ENCODE results near the gene TMSB10.

Gene TMSB10

DNA sequence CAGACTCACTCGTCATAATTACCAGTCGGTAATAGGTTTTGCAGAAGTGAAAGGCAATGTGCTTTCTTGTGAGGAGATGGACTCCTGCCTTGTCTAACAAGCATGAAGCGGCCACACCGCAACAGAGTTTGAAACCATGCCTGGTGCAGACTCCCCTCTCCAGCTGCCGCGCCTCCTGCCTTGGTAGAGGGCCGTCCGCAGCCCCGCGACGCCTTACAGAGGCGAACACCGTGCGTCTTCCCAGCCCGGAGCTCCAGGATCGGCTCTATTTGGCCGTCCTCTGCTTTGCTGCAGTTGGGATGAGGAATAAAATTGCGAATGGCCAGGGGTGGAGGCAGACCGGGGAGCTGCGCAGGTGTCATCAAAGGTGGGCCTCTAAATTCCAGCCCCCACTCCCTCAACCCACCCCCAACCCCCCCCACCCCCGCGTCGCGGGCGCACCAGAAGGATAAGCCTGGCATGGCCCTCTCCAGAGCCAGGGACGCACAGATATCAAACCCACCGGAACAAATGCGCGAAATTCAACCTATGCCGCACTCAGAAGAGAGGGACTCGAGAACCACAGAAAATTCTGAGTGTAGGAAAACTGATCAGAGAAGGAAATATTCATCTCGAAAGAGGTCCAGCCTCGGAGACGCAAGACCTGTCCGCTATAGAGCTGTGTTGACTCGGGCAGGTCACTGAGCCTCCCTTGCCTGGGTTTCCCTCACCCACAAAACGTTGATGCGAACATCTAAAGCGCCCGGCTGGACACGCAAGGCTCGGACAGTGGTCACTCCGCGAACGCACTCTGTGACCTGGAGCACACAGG, 25.7 kb upstream of the TMSB10 start:
- DNase-seq (ENCODE audit: low read depth in 3 of 3, low spot score in 1 of 3), result no peak

GRCh38 chr2:84880395-84880644, 25.1 kb upstream of the TMSB10 start:
- DNase-seq (ENCODE audit: low read depth in 3 of 3, low spot score in 1 of 3), result no peak

DNA sequence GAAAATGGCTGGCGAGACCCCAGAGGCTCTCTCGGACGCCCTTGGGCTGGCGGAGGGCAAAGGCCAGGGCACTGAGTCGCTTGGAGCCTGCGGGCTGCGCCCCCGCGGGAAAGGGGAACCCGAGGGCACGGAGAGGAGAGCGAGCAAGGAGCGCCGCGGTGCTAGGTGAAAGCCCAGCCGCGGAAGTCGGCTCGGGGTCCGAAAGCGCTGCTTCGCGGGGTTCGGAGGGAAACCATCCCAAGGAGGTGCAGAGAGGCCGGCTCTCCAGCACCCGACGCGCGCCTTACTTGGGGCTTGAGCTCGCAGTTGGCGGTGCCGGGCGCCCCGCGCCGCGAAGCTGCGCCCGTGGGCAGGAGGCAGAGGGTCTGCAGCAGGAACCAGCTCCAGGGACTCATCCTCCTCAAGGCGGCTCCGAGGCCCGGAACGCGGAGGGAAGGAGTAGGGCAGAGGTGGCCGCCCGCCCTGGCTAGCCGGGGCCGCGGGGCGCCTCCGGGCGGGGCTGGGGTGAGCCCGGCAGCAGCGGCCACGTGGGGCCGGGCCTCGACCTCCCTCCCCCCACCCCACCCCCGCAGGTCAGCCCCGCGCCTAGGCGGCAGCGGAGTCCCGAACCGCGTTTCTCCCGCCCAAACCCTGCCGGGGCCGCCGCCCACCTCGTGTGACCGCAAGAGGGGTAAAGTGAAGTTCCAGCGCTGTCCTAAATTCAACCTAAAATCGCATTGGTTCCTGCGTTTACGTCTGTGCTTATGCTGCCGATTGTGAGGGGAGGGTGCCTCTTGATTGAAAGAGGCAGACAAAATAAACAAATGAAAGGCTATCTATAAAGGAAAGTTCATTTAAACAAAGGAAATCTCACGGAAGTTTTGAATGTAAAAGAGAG, 24.6 kb upstream of the TMSB10 start, which contains the start of gene TRABD2A:
Gene TRABD2A (minus strand): TSS at position 440 of the 877 bp plus-strand sequence. CDS start 45 bp downstream, at position 395.
- DNase-seq (ENCODE audit: low read depth in 3 of 3, low spot score in 1 of 3), result no peak

DNA sequence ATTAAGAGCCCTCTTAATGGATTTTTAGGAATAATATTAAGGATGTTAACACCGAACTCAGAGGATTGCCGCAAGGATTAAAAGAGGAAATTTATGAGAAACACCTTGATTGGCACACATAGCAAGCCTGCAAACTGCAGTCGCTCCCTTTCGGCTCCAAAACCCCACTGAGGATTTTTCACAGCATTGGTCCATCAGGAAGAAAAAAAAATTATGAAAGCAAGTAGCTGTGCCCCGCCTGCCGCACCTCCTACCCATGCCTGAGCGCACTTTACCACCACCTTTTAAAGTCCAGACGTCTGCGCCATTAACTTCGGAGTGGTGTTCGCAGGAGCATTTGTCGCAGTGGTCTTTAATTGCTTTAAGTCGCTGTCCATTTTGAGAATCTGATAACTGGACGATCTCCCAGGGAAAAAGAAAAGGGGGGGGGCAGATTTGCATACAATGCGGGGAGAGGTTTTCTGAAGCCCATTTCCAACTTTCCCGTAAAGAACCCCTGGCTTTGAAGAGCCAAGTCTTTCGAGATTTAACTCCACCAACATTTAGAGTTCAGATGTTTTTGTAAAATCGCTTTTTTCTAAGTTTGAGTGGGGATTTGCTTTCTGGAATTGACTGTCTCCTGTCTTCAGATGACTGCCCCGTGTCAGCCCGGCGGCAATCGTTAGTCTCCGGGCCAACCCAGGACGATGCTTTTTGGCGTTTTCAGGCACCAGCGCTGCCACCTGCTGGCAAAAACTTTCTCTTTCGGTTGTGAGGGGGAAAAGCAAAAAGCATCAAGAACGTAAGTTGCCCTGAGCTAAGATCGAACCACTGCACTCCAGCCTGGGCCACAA, 23.7 kb upstream of the TMSB10 start:
- peak; percentile 71 to 73 (median 73) for DNase-seq (ENCODE audit: low read depth in 3 of 3, low spot score in 1 of 3)

- no peak for DNase-seq (ENCODE audit: low read depth in 3 of 3, low spot score in 1 of 3)
Measured at GRCh38 chr2:84882414-84882738, 23.1 kb upstream of the TMSB10 start.

DNA sequence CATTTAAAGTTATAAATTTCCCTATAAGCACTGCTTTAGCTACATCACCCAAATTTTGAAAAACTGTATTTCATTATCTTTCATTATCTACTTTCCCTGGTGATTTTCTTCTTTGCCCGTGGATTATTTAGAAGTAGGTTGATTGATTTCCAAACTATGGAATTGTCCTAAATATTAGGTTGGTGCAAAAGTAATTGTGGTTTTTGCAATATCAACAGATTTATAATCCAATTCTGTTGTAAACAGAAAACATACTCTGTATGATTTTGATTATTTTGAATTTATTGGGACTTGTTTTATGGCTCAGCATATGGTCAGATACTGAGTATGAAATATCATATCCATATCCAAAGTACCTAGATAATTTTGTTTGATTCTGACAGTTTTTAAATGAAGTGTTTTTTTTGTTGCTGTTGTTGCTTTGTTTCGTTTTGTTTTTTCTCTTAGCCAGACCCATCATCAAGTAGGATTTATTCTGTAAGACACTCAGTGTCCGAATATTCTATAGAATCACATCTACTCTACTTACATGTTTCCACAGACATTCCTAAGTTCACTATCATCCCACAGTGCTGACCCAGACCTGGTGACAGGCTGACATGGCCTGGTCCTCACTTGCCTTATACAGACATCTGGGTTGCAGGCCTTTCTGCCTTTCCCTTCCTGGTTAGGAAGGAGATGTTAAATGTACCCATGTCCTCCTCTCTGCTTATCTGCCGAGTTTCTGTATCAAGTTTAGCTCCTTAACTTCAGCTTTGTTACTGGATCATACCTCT, 22.5 kb upstream of the TMSB10 start:
- no peak for DNase-seq (ENCODE audit: low read depth in 3 of 3, low spot score in 1 of 3)

- no peak for DNase-seq (ENCODE audit: low read depth in 3 of 3, low spot score in 1 of 3)
Measured at GRCh38 chr2:84884449-84884848, 21.0 kb upstream of the TMSB10 start.

- no peak for DNase-seq (ENCODE audit: low read depth in 3 of 3, low spot score in 1 of 3)
Measured at GRCh38 chr2:84885111-84885510, 20.3 kb upstream of the TMSB10 start.

DNA sequence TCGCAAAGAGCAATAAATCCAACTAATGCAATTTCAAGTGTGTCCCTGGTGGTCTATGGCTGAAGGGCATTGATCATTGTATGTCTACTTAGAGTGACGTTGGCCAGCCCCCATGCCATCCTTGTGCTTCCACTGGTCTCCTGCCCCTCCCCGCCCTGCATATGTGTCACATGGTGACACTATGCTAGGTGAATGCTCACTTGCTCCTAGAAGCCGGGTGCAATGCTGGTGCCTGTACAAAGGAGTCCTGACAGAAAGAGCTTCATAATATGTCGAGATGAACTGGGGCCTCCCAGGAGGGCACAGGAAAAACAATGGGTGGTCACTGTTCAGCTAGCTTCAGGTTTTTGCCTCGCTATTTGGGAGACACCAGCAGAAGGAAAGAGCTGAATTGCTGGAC, 18.7 kb upstream of the TMSB10 start:
- no peak for DNase-seq (ENCODE audit: low read depth in 3 of 3, low spot score in 1 of 3)

GRCh38 chr2:84888401-84889276, 16.8 kb upstream of the TMSB10 start:
- DNase-seq (ENCODE audit: low read depth in 3 of 3, low spot score in 1 of 3), result no peak

- no peak for DNase-seq (ENCODE audit: low read depth in 3 of 3, low spot score in 1 of 3)
Measured at GRCh38 chr2:84889332-84889731, 16.1 kb upstream of the TMSB10 start.

DNA sequence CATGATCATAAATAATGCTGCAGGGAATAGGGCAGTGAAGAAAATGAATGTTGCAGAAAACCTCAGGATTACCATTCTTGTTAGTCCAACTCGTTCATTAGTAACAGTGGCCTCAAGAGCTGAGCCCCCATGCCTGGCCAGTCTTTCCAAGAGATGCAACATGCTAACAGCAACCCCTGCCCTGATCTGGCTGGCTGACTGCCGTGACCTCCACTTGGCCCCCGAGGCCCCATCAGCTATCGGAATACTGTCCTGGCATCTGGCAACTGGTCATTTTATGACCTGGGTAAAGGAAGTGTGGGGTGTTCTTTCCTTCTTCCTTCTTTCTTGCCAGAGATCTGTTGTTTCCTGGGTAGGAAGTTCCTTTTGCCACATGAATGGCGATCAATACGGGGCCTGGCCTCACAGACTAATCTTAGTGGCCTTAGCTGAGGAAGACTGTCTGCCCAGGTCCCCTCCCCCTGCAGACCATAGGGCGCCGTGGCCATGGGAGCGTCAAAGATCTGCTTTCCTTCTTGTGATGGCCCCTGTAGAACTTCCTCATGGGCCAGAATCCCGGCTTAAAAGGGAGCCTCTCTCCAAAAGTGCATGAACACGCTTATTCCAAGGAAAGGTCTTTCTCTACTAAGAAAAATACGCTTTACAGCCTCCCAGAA, 14.0 kb upstream of the TMSB10 start:
- no peak for DNase-seq (ENCODE audit: low read depth in 3 of 3, low spot score in 1 of 3)

DNA sequence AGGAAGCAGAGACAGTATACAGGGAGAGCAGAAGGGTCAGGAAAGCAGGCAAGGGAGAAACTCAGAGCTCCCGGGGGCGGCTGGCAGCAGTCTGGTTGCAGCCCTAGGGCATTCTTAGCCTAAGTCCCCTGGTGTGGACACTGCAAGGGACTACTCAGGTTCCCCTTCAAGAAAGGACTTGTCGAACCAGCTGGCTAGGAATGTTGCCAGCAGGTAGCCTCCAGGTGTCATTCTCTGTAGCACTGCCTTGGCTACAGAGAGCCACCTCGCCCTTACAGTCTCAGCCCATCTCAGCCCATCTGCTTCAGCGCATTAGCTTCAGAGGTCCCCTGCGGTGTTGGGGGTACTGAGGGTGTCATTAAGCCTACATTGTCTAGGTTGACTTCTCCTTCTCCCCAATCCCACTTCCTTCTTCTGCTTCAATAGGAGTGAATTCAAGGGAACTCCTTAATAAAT, 11.3 kb upstream of the TMSB10 start:
- DNase-seq (ENCODE audit: low read depth in 3 of 3, low spot score in 1 of 3), result no peak

DNA sequence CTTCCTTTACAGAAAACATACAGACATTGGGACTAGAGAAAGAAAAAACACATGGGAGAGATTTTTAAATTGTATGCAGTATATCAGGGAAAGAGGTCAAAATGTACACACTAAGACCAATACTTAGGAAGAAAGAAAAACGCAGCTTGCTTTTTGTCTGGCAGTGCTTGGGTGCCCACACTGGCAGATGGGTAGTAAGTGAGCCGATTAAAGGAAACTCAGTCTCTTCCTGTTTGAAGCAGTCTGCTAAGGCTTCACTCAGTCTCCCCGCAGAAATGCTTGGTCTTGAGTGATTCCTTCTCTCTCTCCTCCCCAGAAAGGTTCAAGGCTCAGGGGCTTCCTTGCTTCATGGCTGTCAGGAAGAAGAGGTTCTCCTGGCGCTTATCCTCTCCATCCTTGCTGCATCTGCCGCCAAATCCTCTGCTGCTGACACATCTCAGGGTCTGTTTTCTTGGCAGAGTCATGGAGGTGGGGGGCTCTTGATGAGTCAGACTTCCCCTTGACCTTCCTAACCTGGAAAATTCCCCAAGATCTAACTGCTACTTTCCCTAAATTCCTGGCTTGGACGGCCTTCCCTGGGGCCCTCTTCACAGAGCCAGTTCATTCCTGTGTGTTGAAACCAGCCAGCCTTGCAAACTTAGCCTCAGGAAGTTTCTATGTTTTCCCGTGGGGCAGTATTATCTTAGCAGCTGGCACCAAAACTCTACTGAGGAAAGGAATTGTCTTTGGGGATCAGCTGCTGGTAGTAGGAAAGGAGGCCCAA, 10.5 kb upstream of the TMSB10 start:
- no peak for DNase-seq (ENCODE audit: low read depth in 3 of 3, low spot score in 1 of 3)

- DNase-seq (ENCODE audit: low read depth in 3 of 3, low spot score in 1 of 3), result no peak
Measured at GRCh38 chr2:84896567-84896966, 8.9 kb upstream of the TMSB10 start.

DNA sequence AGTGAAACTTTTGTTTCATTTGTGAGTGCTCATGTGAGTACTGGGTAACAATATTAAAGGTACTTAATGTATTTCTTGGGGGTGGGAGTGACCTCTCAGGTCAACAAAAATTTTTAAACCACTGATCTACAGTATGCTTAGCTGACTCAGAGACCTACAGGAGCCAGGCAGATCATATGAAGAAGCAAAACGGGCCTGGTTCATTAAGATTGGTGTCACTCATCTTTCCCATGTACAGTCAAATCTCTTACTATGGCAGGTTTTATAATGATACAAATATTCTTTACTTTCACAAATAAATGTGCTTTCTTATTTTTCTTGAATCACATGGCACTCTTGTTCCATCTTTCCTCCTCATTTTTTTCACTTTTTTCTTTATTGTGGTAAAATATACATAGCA, 7.7 kb upstream of the TMSB10 start:
- no peak for DNase-seq (ENCODE audit: low read depth in 3 of 3, low spot score in 1 of 3)

DNA sequence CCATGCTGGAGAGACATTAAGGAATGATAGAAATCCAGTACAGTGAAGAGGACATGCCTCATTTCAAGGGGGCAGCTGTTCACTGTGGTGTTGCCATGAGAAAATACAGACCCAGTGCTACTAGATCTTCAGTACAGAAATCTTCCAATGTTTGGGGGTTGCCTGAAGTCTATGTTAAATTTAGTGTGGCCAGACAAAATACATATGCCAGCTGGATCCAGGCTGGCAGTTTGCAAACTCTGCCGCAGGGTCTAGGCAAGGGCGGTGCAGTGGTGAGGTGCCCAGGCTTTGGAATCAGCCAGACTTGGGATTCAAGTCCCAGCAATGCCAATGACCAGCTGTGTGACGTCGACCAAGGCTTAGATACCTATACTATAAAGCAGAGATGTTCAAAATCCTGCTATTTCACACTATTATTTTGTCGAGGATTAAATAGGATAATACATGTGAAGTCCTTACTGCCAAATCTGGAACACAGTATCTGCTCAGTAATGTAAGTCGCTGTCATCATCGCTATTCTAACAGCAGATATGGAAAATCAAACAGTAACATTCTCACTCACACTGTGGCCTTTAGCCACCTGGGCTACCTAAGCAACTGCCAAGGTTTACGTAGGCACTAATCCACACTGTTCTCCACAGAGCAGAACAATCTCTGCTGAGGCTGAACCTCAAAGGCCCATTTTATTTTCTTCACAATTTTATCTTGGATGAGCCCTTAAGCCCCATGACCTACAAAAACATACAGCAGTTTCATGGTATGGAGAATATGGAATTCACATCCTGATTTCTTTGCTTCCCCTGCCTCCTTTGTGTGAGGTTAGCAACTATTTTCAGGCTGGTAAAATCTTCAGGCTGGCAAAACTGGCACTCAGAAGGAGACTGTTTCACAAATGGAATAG, 5.9 kb upstream of the TMSB10 start:
- DNase-seq (ENCODE audit: low read depth in 3 of 3, low spot score in 1 of 3), result no peak

GRCh38 chr2:84900971-84901370, 4.5 kb upstream of the TMSB10 start:
- no peak for DNase-seq (ENCODE audit: low read depth in 3 of 3, low spot score in 1 of 3)

Data from stimulated activated CD4-positive, alpha-beta T cell treated with anti-CD3 and anti-CD28 coated beads, TNF-alpha, amount 100 ng/mL, for 1 hour (primary cell).